B cell (primary cell): ENCODE measurements around the gene RBM45. TPM values are rescaled to one million over a fixed set of nuclear protein-coding genes. Genes with fewer than 3 reads are reported as not detected.

ENCODE experiments used
- ATAC-seq: fragments of 200-7000 bp; cut with Tn5 transposase; one replicate; pipeline ENCODE4 v1.10.0; 2021; ENCODE audit warnings: low read depth, mild to moderate bottlenecking, moderate number of reproducible peaks, moderate library complexity
- CTCF ChIA-PET: fragments of 350-600 bp; sonication (Branson Sonifier 250); formaldehyde crosslinking; loops from one replicate; lab custom pipeline; 2021; ENCODE audit warnings: antibody characterized with exemption, inconsistent platforms; lab: Charles Lee
- POLR2A ChIA-PET: fragments of 350-600 bp; sonication (Branson Sonifier 250); formaldehyde crosslinking; loops from one replicate; lab custom pipeline; 2021; ENCODE audit warnings: antibody characterized with exemption; lab: Charles Lee
- DNase-seq: peaks from one replicate; pipeline ENCODE4 v3.0.0; 2013
- H2AFZ ChIP-seq: 2 replicates; pipeline ENCODE4 v1.6.1; 2012; ENCODE audit warnings: mild to moderate bottlenecking, low read depth, low read length; ENCODE audit not compliant: insufficient read depth, poor library complexity, severe bottlenecking
- H3K27ac ChIP-seq, 2 donors: 1 replicate in 1 of 2; 2 replicates in 1 of 2; pipeline ENCODE4 v1.5.1; 2012 to 2013; ENCODE audit warnings: low read length in 2 of 2, mild to moderate bottlenecking in 2 of 2, moderate library complexity in 1 of 2
- H3K27me3 ChIP-seq, 4 experiments: fragments of 200-600 bp in 1 of 4; sonication (generic) in 1 of 4; replicated peaks in 1 of 4; 1 replicate in 2 of 4; 2 replicates in 2 of 4; pipeline versions ENCODE4 v1.6.1 to v1.7.0; 2013 to 2016; ENCODE audit warnings: low read length in 3 of 4, mild to moderate bottlenecking in 2 of 4, mixed read lengths in 1 of 4, moderate library complexity in 1 of 4; ENCODE audit not compliant: insufficient read depth in 4 of 4, control insufficient read depth in 3 of 4; ENCODE audit errors: control extremely low read depth in 1 of 4
- H3K36me3 ChIP-seq, 2 experiments: replicated peaks in 1 of 2; 1 replicate in 1 of 2; 2 replicates in 1 of 2; pipeline versions ENCODE4 v1.6.1 to v1.7.1; 2013; ENCODE audit warnings: low read length in 1 of 2; ENCODE audit not compliant: insufficient read depth in 2 of 2, control insufficient read depth in 1 of 2; ENCODE audit errors: control extremely low read depth in 1 of 2, extremely low read depth in 1 of 2
- H3K4me1 ChIP-seq, 2 donors: fragments of 200-600 bp in 1 of 2; sonication (generic) in 1 of 2; 1 replicate in 1 of 2; 2 replicates in 1 of 2; pipeline versions ENCODE4 v1.5.1 to v1.6.1; 2013 to 2017; ENCODE audit warnings: low read length in 2 of 2; ENCODE audit not compliant: control insufficient read depth in 2 of 2, insufficient read depth in 2 of 2
- H3K4me2 ChIP-seq: replicated peaks from 2 replicates; pipeline ENCODE3; 2012; ENCODE audit warnings: mild to moderate bottlenecking, low read depth, low read length; ENCODE audit not compliant: poor library complexity, severe bottlenecking
- H3K4me3 ChIP-seq, 5 experiments: fragments of 200-600 bp in 1 of 5; sonication (generic) in 1 of 5; 1 replicate in 3 of 5; 2 replicates in 2 of 5; pipeline versions ENCODE4 v1.5.1 to v1.7.0; 2011 to 2016; ENCODE audit warnings: low read length in 4 of 5, mild to moderate bottlenecking in 4 of 5, low read depth in 2 of 5, control low read depth in 1 of 5, moderate library complexity in 1 of 5; ENCODE audit not compliant: insufficient read depth in 1 of 5; ENCODE audit errors: control extremely low read depth in 1 of 5, extremely low read depth in 1 of 5
- H3K79me2 ChIP-seq: fragments of 200-600 bp; sonication (generic); one replicate; pipeline ENCODE4 v1.6.0; 2016; ENCODE audit warnings: low read length; ENCODE audit not compliant: control insufficient read depth, insufficient read depth
- H3K9ac ChIP-seq: fragments of 200-600 bp; sonication (generic); 2 replicates; pipeline ENCODE4 v1.6.1; 2017; ENCODE audit warnings: mild to moderate bottlenecking, low read length, moderate library complexity
- H3K9me3 ChIP-seq, 3 donors: one replicate each; pipeline versions ENCODE4 v1.6.1 to v1.7.1; 2013; ENCODE audit warnings: low read length in 2 of 3; ENCODE audit not compliant: control insufficient read depth in 2 of 3, insufficient read depth in 1 of 3; ENCODE audit errors: control extremely low read depth in 1 of 3
- H4K20me1 ChIP-seq: 2 replicates; pipeline ENCODE4 v1.6.0; 2012; ENCODE audit warnings: mild to moderate bottlenecking, low read length; ENCODE audit not compliant: insufficient read depth, control insufficient read depth, poor library complexity, severe bottlenecking
- H3K27ac Mint-ChIP-seq: one replicate; pipeline ENCODE4 v1.8.0; 2021; ENCODE audit warnings: mixed read lengths
- H3K27me3 Mint-ChIP-seq: one replicate; pipeline ENCODE4 v1.8.0; 2021; ENCODE audit warnings: mixed read lengths
- H3K4me1 Mint-ChIP-seq: one replicate; pipeline ENCODE4 v1.8.0; 2021; ENCODE audit warnings: mixed read lengths
- H3K4me3 Mint-ChIP-seq: one replicate; pipeline ENCODE4 v1.8.0; 2021; ENCODE audit warnings: mixed read lengths
- H3K9me3 Mint-ChIP-seq: one replicate; pipeline ENCODE4 v1.8.0; 2022; ENCODE audit warnings: mixed read lengths; ENCODE audit not compliant: insufficient read depth
- CTCF ChIP-seq: fragments of 200-600 bp; IDR thresholded peaks from one replicate; pipeline ENCODE4 v1.8.0; 2022; ENCODE audit warnings: antibody characterized with exemption, mild to moderate bottlenecking
- EZH2 ChIP-seq: IDR thresholded peaks from 2 replicates; pipeline ENCODE4 v1.6.1; 2012; ENCODE audit warnings: borderline replicate concordance, low read depth, mild to moderate bottlenecking, moderate library complexity, low read length; ENCODE audit not compliant: insufficient read depth, poor library complexity, severe bottlenecking
- WGBS: methylation state at CpG from one replicate; pipeline ENCODE4 v1.1.5; 2013; ENCODE audit warnings: missing lambda C conversion rate; ENCODE audit not compliant: insufficient coverage; 5-methylcytosine and 5-hydroxymethylcytosine counted together
- intact Hi-C: fragments of 100-400 bp; cut with micrococcal nuclease; formaldehyde crosslinking; loops from one replicate; pipeline ENCODE4 v1.10.0; 2022
- polyA plus RNA-seq: library from polyadenylated mRNA; depleted of rRNA; stranded (reverse); fragments of >200 nt; gene quantifications from 2 replicates; pipeline ENCODE4 v1.2.3, GENCODE V29; 2012
- total RNA-seq, 2 donors: library from RNA; stranded (reverse); fragments of 120-200 nt in 1 of 2; gene quantifications; 1 replicate in 1 of 2; 2 replicates in 1 of 2; pipeline versions ENCODE4 v1.2.3 to v1.2.4, GENCODE V29; 2013 to 2022

RBM45 gene
- total and polyA plus RNA-seq, 2 donors (not counting 1 experiment from before 2014, with no cell fraction given), result 4.6 to 24.0 TPM

- no peak overlapping the region for H3K4me2 ChIP-seq
- WGBS, result 94% methylated on average over 3 of the region's 3 CpGs
- no peaks in the 10 kb centered on the region for H3K27me3 ChIP-seq
- no peaks in the 10 kb centered on the region for H3K79me2 ChIP-seq
- Mint-ChIP-seq H3K4me3 (no peak overlapping the region), H3K9me3 (peaks cover 3% of the 10 kb centered on the region), H3K4me1 (no peaks in the 10 kb centered on the region), H3K27me3 (peaks cover 17% of the 10 kb centered on the region), H3K27ac (no peak overlapping the region)
- H3K9me3 ChIP-seq, result no peaks in the 10 kb centered on the region
- intact Hi-C loops, result no loop called here
- H3K4me3 ChIP-seq, result no peak overlapping the region
- H3K9ac ChIP-seq, result no peak overlapping the region
- TF ChIP-seq EZH2, result no peak
- TF ChIP-seq CTCF, result no peak
- H3K27ac ChIP-seq, result no peak overlapping the region
- ChIA-PET POLR2A (no interaction called here), CTCF (interaction anchor here (0.6 kb wide), 1 partner anchor 136 kb away, joined by 3 read pairs; no protein-coding TSS in a partner anchor)
- no peaks in the 10 kb centered on the region for H3K36me3 ChIP-seq
- DNase-seq, result no peak
- H3K4me1 ChIP-seq, result no peaks in the 10 kb centered on the region
- no peak for ATAC-seq
- H2AFZ ChIP-seq, result no peak overlapping the region
- H4K20me1 ChIP-seq, result no peaks in the 10 kb centered on the region
Measured at GRCh38 chr2:178082408-178083045, 29.7 kb upstream of the RBM45 start.

GRCh38 chr2:178084273-178084672, 28.0 kb upstream of the RBM45 start:
- H3K9me3 ChIP-seq, result no peaks in the 10 kb centered on the region
- Mint-ChIP-seq H3K27ac (no peak overlapping the region), H3K27me3 (peaks cover 17% of the 10 kb centered on the region), H3K4me3 (no peak overlapping the region), H3K4me1 (no peaks in the 10 kb centered on the region), H3K9me3 (peaks cover 3% of the 10 kb centered on the region)
- 83% methylated on average over 1 of the region's 3 CpGs for WGBS
- POLR2A ChIA-PET, result no interaction called here
- H2AFZ ChIP-seq, result no peak overlapping the region
- intact Hi-C loops, result no loop called here
- CTCF ChIA-PET, result no interaction called here
- DNase-seq (no peak), ATAC-seq (no peak)
- no peak for TF ChIP-seq CTCF
- TF ChIP-seq EZH2, result no peak
- H3K4me1 ChIP-seq, result no peaks in the 10 kb centered on the region
- no peak overlapping the region for H3K4me3 ChIP-seq
- no peaks in the 10 kb centered on the region for H3K27me3 ChIP-seq
- H3K27ac ChIP-seq, result no peak overlapping the region
- H3K79me2 ChIP-seq, result no peaks in the 10 kb centered on the region
- H3K4me2 ChIP-seq, result no peak overlapping the region
- H4K20me1 ChIP-seq, result no peaks in the 10 kb centered on the region
- no peak overlapping the region for H3K9ac ChIP-seq
- H3K36me3 ChIP-seq, result no peaks in the 10 kb centered on the region
